Activated naive CD8-positive, alpha-beta T cell (primary cell): Measurements from ENCODE around the gene RAX2.
"Not testable (repeated sequence)": the region's sequence is repeated elsewhere in the genome, so short reads cannot be mapped to it uniquely, and the experiment has no call there.

Experiments used
- H3K27ac Mint-ChIP-seq: one replicate; pipeline ENCODE4 v1.8.0; 2021; ENCODE audit warnings: mixed read lengths
- H3K27me3 Mint-ChIP-seq: one replicate; pipeline ENCODE4 v1.8.0; 2021; ENCODE audit warnings: mixed read lengths
- H3K36me3 Mint-ChIP-seq: one replicate; pipeline ENCODE4 v1.8.0; 2021; ENCODE audit warnings: mixed read lengths
- H3K4me1 Mint-ChIP-seq: one replicate; pipeline ENCODE4 v1.8.0; 2021; ENCODE audit warnings: low read depth, mixed read lengths
- H3K4me3 Mint-ChIP-seq: one replicate; pipeline ENCODE4 v1.8.0; 2021; ENCODE audit warnings: mild to moderate bottlenecking, mixed read lengths
- H3K9me3 Mint-ChIP-seq: one replicate; pipeline ENCODE4 v1.8.0; 2021; ENCODE audit warnings: low read depth, mixed read lengths

RAX2 gene

DNA sequence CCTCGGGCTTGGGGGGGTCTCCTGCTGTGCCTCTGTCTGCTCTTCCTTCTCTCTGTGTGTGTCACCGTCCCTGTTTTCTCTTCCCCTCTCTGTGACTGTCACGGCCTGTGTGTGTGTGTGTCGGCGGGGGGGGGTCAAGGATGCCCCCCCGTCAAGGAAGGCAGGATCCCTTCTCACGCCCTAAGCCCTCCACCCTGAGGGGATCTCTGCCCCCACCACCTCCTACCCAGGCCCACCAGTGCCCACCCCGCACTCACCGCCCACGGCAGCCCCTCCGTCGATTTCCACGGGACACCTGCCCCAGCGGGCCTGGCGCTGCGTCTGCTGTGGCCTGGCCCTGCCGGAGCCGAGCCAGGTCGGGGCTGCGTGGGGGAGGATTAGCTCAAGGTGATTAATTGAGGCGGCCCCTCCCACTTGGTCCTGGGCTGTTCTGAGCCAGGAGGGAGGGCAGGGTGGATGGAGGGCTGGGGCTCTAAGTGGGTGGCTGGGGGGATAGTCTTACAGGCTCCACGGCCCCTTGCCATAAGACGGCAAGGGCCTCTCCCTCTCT, at the start of gene RAX2:
Gene RAX2 (minus strand): TSS at position 323 of the 550 bp plus-strand sequence. CDS start 486 bp downstream, outside the sequence.
- H3K4me1 Mint-ChIP-seq: no peaks in the 10 kb centered on the region
- no peak within 1 kb of the TSS for H3K27ac Mint-ChIP-seq
- H3K9me3 Mint-ChIP-seq: no peaks in the 10 kb centered on the region
- H3K4me3 Mint-ChIP-seq: no peak within 1 kb of the TSS
- no peaks in the 10 kb centered on the region for H3K36me3 Mint-ChIP-seq
- no peaks in the 10 kb centered on the region for H3K27me3 Mint-ChIP-seq

- H3K27me3 Mint-ChIP-seq: no peaks in the 10 kb centered on the region
- H3K4me1 Mint-ChIP-seq: peaks cover 19% of the 10 kb centered on the region
- no peak overlapping the region for H3K4me3 Mint-ChIP-seq
- no peaks in the 10 kb centered on the region for H3K36me3 Mint-ChIP-seq
- no peaks in the 10 kb centered on the region for H3K9me3 Mint-ChIP-seq
- no peak overlapping the region for H3K27ac Mint-ChIP-seq
Measured at GRCh38 chr19:3821156-3821555, 49.1 kb upstream of the RAX2 start.

DNA sequence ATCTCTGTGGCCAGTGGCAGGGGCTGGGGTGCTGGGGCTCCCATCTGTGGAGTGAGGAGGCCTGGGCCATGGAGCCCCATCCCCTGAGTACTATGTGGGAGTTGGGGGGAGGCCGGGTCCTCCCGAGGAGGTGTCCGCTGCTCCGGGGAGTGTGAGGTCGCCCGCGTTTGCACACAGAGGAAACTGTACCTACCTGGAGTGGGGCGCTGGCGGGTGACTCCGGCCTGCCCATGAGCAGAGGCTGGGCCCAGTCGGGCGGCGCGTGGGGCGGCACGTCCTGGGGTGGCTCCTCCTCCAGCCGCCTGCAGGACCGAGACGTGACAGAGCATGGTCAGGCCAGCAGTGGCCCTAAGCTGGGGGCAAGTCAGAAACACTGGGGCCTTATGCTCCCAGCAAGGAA, 48.0 kb upstream of the RAX2 start:
- H3K4me1 Mint-ChIP-seq: peaks cover 22% of the 10 kb centered on the region
- H3K36me3 Mint-ChIP-seq: no peaks in the 10 kb centered on the region
- no peaks in the 10 kb centered on the region for H3K27me3 Mint-ChIP-seq
- H3K27ac Mint-ChIP-seq: no peak overlapping the region
- no peaks in the 10 kb centered on the region for H3K9me3 Mint-ChIP-seq
- H3K4me3 Mint-ChIP-seq: no peak overlapping the region

GRCh38 chr19:3818918-3819317, 46.9 kb upstream of the RAX2 start:
- H3K9me3 Mint-ChIP-seq: no peaks in the 10 kb centered on the region
- peaks cover 32% of the 10 kb centered on the region for H3K4me1 Mint-ChIP-seq
- H3K27me3 Mint-ChIP-seq: no peaks in the 10 kb centered on the region
- no peak overlapping the region for H3K4me3 Mint-ChIP-seq
- H3K36me3 Mint-ChIP-seq: no peaks in the 10 kb centered on the region
- no peak overlapping the region for H3K27ac Mint-ChIP-seq

DNA sequence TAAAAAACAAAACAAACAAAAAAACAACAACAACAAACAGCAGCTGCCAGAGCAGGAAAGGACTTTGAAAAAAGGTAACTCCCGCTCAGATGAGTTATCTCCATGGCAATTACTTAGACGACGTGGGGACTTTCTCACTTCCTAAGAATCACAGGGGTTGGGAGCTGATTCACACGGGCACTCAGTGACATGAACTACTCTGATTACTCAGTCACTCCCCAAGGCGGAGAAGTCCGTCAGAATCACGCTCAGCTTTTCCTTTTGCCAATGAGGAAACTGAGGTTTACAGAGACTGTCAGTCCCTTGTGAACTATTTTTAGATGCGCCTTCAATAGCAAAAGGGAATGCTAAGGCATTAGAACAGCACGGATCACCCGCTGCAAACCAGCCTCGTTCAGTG, 46.4 kb upstream of the RAX2 start:
- Mint-ChIP-seq H3K4me1 (peaks cover 37% of the 10 kb centered on the region), H3K4me3 (peak overlapping the region; percentile 17), H3K27me3 (no peaks in the 10 kb centered on the region), H3K9me3 (no peaks in the 10 kb centered on the region), H3K27ac (no peak overlapping the region), H3K36me3 (no peaks in the 10 kb centered on the region)

- H3K27ac Mint-ChIP-seq: peak overlapping the region; percentile 75
- no peaks in the 10 kb centered on the region for H3K27me3 Mint-ChIP-seq
- no peak overlapping the region for H3K4me3 Mint-ChIP-seq
- no peaks in the 10 kb centered on the region for H3K36me3 Mint-ChIP-seq
- H3K9me3 Mint-ChIP-seq: no peaks in the 10 kb centered on the region
- peaks cover 44% of the 10 kb centered on the region for H3K4me1 Mint-ChIP-seq
Measured at GRCh38 chr19:3817761-3818160, 45.7 kb upstream of the RAX2 start.

GRCh38 chr19:3816566-3817218, 44.7 kb upstream of the RAX2 start:
- H3K36me3 Mint-ChIP-seq: peaks cover 2% of the 10 kb centered on the region
- peaks cover 47% of the 10 kb centered on the region for H3K4me1 Mint-ChIP-seq
- no peak overlapping the region for H3K4me3 Mint-ChIP-seq
- no peak overlapping the region for H3K27ac Mint-ChIP-seq
- no peaks in the 10 kb centered on the region for H3K9me3 Mint-ChIP-seq
- no peaks in the 10 kb centered on the region for H3K27me3 Mint-ChIP-seq

GRCh38 chr19:3816148-3816547, 44.1 kb upstream of the RAX2 start:
- H3K4me1 Mint-ChIP-seq: peaks cover 47% of the 10 kb centered on the region
- not testable (repeated sequence) for H3K27me3 Mint-ChIP-seq, H3K27ac Mint-ChIP-seq, H3K36me3 Mint-ChIP-seq, H3K9me3 Mint-ChIP-seq, H3K4me3 Mint-ChIP-seq

DNA sequence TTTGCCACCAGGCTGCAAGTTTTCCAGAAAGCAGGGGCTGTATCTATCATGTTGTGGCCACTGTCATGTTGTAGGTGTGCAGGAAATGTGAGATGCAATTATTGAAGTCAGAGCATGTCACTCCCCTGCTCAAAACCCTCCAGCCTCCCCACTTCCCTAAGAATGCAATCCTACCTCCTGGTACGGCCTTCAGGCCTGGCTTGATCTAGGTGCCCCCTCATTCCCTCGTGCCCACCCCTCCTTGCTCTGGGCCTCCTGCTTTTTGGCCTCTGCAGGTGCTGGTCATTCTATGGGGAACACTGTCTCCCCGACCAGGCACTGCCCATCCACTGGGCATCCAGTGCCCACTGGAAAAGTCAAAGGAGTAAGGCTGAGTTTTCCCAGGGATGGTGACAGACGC, 42.6 kb upstream of the RAX2 start:
- H3K27ac Mint-ChIP-seq: peak overlapping the region; percentile 72
- no peaks in the 10 kb centered on the region for H3K27me3 Mint-ChIP-seq
- H3K4me1 Mint-ChIP-seq: peaks cover 47% of the 10 kb centered on the region
- H3K4me3 Mint-ChIP-seq: peak overlapping the region; percentile 42
- H3K9me3 Mint-ChIP-seq: no peaks in the 10 kb centered on the region
- peaks cover 2% of the 10 kb centered on the region for H3K36me3 Mint-ChIP-seq

GRCh38 chr19:3813473-3814392, 41.7 kb upstream of the RAX2 start:
- no peaks in the 10 kb centered on the region for H3K9me3 Mint-ChIP-seq
- peaks cover 2% of the 10 kb centered on the region for H3K36me3 Mint-ChIP-seq
- peaks cover 48% of the 10 kb centered on the region for H3K4me1 Mint-ChIP-seq
- H3K27me3 Mint-ChIP-seq: no peaks in the 10 kb centered on the region
- H3K27ac Mint-ChIP-seq: peak overlapping the region; percentile 72
- peak overlapping the region; percentile 28 for H3K4me3 Mint-ChIP-seq

DNA sequence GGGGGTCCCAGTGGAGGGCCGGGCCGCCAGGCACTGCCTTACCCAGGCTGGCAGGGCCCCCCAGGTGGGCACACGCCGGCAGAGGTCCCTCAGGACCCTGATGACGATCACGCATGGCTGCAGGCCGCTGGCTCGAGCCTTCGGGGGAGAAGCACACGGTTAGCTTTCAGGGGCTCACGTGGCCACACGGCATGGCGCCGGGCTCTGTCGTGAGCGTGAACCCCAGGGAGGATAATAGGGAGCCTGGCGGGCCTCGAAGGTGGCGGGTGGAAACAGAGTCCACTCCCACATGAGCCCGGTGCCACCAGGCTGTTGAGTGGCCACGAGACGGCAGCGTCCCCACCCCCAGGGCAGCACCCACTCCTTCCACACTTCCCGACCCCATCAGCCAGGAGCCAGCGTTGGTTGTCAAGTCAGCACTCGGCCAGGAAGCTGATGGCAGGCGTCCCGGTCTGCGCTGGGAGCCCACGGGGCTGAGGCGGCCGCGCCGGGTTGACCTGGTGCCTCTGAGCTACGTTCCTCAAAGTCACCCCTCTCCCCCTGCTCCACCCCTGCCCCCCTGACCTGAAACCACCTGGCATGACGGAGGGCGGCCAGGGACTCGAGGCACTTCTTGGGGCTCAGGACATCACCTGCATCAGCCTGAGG, 38.8 kb upstream of the RAX2 start:
- no peaks in the 10 kb centered on the region for H3K9me3 Mint-ChIP-seq
- H3K36me3 Mint-ChIP-seq: peaks cover 2% of the 10 kb centered on the region
- no peak overlapping the region for H3K27ac Mint-ChIP-seq
- H3K4me3 Mint-ChIP-seq: no peak overlapping the region
- H3K27me3 Mint-ChIP-seq: no peaks in the 10 kb centered on the region
- peaks cover 44% of the 10 kb centered on the region for H3K4me1 Mint-ChIP-seq

DNA sequence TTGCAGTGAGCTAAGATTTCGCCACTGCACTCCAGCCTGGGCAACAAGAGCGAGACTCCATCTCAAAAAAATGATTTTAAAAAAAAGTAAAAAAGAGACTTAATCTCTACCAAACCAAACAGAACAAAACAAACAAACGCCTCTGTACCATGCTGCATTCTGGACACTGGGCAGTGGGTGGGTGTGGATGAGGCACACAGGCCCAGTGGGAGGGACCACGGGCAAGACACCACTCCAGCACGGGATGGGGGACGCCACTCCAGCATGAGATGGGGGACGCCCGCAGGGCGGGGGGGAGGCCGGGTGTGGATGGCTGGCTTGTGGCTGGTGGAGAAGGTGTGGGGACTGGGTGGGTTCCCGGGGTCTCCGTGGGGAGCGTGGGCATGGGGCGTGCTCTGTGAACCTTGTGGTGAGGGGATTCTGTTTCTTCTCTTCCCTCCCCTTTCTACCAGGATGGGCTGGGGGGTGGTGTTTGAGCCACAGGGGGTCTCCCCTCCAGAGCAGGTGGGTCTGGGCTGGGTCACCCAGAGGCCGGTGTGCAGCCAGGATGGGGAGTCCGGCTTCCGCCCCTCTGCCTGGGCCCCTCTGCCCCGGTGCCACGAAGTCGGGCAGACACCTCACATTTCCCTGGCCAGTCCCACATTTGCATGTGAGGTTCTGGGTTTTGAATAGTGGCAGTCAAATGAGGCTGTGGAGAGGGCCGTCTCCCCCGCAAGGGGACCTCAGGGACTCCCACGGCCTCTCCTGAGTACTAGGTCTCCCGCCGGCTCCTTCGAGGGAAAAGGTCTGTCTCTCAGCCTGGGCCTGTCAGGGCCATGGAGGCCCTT, 38.1 kb upstream of the RAX2 start:
- peaks cover 2% of the 10 kb centered on the region for H3K36me3 Mint-ChIP-seq

GRCh38 chr19:3808420-3809143, 36.6 kb upstream of the RAX2 start:
- Mint-ChIP-seq H3K4me3 (no peak overlapping the region), H3K36me3 (peaks cover 2% of the 10 kb centered on the region), H3K4me1 (peaks cover 34% of the 10 kb centered on the region), H3K9me3 (no peaks in the 10 kb centered on the region), H3K27ac (no peak overlapping the region), H3K27me3 (no peaks in the 10 kb centered on the region)

More for the DNA sequence above, 38.1 kb upstream of the RAX2 start:
- H3K4me1 Mint-ChIP-seq: peaks cover 46% of the 10 kb centered on the region
- H3K27ac Mint-ChIP-seq: no peak overlapping the region
- H3K9me3 Mint-ChIP-seq: no peaks in the 10 kb centered on the region
- H3K4me3 Mint-ChIP-seq: no peak overlapping the region
- H3K27me3 Mint-ChIP-seq: no peaks in the 10 kb centered on the region
